ENCODE data around the gene ZBTB12.
"Not testable (repeated sequence)": the region's sequence is repeated elsewhere in the genome, so short reads cannot be mapped to it uniquely, and the experiment has no call there.

The ZBTB12 gene

DNA sequence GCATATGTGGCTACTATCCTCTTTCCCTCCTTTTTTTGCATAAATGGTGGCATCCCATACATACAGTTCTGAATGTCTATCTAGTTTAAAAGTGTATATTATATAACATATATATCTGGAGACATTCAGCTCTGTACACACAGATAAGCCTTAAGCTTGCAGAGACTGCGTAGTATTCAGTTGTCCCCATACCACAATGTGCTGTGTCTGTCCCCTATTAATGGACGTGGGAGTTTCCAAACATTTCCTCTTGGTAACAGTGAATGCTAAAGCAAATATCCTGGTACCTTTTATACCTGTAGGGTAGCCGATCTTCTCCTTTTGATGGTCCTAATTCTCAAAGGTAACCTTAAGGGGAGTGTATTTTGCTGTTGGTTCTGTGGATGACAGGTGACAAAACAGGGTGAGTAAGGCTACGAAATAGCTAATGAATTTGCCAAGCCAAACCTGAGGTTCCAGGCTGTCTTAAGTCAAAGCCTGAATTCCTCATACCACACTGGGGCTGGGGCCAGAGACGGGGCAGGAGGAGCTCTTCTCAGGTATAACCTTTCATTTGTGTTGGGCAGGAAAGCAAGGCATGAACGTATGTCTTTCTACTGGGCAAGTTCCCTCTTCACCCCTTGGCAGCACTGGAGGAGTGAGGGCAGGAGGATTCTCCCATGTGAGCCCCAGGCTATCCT lies 17.9 kb upstream of the ZBTB12 start:
- no peak for DNase-seq

- no peak for DNase-seq
Measured at GRCh38 chr6:31918069-31918720, 16.3 kb upstream of the ZBTB12 start.

- DNase-seq, result no peak
Measured at GRCh38 chr6:31915756-31916155, 13.9 kb upstream of the ZBTB12 start.

- DNase-seq, result no peak
Measured at GRCh38 chr6:31915351-31915750, 13.5 kb upstream of the ZBTB12 start.

DNA sequence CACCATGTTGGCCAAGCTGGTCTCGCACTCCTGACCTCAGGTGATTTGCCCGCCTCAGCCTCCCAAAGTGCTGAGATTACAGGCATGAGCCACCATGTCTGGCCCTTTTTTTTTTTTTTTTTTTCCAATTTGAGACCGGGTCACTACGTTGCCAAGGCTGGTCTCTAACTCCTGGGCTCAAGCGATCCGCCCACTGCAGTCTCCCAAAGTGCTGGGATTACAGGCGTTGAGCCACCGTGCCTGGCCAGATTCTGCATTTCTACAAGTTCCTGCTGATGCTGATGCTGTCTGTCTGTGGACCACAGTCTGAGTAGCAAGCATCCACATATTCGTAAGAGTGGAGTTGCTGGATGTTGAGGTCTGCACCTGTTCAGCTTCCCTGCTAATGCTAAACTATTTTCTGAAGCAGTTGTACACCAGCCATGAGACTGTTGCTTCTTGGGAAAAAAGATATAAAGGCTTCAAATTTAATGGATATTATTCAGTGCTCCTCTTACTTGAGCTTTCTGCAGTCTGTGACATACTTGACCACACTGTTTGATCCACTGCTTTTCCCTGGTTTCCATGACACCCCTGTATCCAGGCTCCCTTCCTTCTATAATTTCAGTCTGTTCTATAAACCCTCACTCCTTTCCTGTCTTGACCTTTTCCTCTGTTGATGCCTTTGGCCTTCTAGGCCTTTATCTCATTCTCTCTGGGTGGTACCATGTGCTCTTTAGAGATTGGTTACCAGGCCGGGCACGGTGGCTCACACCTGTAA lies 10.1 kb upstream of the ZBTB12 start:
- no peak for DNase-seq

- DNase-seq, result not testable (repeated sequence)
Measured at GRCh38 chr6:31909298-31909697, 7.4 kb upstream of the ZBTB12 start.

DNA sequence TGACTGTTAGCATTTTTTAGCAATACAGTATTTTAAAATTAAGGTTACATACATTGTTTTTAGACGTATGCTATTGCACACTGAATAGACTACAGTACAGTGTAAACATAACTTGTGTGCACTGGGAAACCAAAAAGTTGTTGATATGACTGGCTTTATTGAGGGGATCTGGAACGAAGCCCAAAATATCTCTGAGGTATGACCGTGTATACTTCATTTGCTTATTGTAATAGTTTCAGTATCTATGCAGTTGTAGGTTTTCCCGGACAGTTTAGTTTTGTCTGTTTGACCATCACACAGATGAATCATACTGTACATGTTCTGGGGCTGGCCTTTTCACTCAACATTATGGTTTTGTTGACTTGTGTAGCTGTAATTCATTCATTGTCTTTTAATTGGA lies 6.9 kb upstream of the ZBTB12 start:
- no peak for DNase-seq

DNA sequence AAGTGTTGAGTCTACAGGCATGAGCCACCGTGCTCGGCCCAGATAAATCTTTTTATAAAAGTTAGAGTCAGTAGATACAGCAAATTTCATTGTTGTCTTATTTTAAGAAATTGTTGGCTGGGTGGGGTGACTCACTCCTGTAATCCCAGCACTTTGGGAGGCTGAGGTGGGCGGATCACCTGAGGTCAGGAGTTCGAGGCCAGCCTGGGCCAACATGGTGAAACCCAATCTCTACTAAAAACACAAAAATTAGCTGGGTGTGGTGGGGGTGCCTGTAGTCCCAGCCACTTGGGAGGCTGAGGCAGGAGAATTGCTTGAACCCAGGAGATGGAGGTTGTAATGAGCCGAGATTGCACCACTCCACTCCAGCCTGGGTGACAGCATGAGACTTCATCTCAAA lies 6.4 kb upstream of the ZBTB12 start:
- DNase-seq, result not testable (repeated sequence)

DNA sequence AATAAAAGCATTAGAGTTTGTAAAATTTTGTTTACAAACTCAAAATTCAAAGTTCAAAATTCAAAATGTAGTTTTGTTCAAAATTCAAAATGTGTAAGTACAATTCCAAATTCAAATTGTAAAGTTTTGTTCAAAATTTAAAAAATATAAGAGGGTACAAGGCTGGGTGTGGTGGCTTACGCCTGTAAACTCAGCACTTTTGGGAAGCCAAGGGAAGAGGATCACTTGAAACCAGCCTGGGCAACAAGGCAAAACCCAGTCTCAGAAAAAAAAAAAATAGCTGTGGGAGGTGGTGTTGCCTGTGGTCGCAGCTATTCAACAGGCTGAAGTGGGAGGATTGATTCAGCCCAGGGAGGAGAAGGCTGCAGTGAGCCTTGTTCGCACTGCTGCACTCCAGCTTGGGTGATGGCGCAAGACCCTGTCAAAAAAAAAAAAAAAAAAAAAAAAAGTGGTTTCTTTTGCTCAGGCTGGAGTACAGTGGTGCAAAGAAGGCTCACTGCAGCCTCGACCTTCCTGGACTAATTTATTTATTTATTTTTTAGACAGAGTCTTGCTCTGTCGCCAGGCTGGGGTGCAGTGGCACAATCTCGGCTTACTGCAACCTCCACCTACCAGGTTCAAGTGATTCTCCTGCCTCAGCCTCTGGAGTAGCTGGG lies 5.4 kb upstream of the ZBTB12 start:
- DNase-seq, result no peak

DNA sequence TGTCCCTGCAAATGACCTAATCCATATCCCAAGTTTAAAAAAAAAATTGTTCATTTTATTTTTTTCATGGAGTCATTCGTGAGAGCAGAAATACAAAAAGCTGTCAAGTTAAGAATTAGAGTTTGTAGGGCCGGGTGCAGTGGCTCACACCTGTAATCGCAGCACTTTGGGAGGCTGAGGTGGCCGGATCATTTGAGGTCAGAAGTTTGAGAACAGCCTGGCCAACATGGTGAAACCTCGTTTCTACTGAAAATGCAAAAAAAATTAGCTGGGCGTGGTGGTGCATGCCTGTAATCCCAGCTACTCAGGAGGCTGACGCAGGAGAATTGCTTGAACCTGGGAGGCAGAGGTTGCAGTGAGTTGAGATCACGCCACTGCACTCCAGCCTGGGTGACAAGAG lies 4.8 kb upstream of the ZBTB12 start:
- DNase-seq, result not testable (repeated sequence)

- DNase-seq, result no peak
Measured at GRCh38 chr6:31906122-31906521, 4.2 kb upstream of the ZBTB12 start.

GRCh38 chr6:31905041-31905440 lies 3.2 kb upstream of the ZBTB12 start:
- no peak for DNase-seq

GRCh38 chr6:31903957-31904356 lies 2.1 kb upstream of the ZBTB12 start:
- DNase-seq, result no peak

- DNase-seq, result peak; percentile 74
Measured at GRCh38 chr6:31901415-31901952, 402 bp downstream of the ZBTB12 start.

- DNase-seq, result no peak
Measured at GRCh38 chr6:31900917-31901414, 920 bp downstream of the ZBTB12 start.

DNA sequence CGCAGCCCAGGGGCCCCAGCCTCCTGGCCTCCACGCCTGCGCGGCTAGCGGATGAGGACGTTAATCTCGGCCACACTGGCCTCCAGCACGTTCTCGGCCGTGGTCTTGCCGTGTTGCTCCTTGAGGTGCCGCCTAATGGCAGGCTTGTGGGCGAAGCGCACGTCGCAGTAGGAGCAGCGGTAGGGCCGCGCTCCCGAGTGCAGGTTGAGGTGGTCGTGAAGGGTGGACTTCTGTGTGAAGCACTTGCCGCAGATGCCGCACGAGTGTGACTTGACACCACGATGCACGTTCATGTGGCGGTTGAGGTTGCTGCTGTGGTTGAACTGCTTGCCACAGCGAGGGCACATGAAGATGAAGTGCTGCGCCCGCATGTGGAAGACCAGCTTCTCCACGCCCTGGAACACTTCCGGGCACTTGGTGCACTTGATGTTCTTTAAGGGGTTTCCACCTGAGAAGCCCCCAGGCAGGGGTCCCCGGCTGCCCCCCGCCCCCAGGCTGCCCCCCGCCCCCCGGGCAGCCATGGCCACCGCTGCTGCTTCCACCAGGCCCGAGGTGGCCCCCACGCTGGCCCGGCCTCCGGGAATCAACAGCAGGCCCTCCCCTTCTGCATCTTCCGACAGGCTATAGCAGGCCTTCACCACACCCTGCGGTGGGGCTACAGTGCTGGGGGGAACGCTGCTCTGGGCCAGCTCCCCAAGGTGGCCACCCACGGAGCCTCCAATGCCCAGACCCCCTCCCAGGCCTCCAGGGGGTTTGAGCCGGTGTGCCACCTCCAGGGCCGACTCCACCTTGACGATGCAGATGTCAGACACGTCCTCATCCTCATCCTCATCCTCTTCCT lies 1.8 kb downstream of the ZBTB12 start:
- no peak for DNase-seq

GRCh38 chr6:31899215-31899614 lies 2.7 kb downstream of the ZBTB12 start:
- no peak for DNase-seq

GRCh38 chr6:31898383-31899011 lies 3.4 kb downstream of the ZBTB12 start:
- no peak for DNase-seq

DNA sequence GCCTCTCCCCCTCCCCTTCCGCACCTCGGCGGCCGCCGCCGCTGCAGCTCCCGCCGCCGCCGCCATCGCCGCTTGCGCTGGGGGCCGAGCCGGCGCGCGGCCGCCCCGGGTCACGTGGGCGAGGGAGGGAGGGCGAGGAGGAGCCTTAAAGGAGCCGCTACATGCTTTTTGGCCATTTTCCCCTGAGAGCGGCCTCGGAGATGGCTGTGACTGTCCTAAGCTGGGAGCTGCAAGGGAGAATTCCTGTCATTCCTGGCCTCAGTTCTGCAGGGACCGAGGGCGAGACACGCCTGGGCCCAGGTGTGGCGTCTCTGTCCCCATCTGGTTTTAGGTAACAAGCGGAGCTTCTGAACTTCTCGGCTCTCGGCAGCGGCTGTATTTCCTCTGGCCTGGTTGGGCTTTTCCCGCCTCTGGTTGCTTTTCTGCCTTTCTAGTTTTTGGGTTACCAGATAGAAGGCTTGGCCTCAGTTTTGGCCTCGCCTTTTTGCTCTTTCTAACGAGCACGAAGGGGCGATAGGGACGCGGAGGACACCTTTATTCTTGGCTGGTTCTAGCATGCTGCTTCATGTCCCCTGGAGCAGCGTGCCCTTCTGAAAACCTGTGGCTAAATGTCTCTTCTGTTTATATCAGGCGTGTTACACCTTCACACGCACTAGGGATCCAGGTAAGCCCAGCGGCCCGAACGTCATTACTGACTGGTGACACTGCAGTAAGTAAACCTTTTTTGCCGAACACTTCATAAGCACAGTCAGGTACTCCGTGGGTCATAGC lies 4.1 kb downstream of the ZBTB12 start, which contains the start of gene EHMT2:
EHMT2 (minus strand) TSS at position 87 of the 771 bp plus-strand sequence; CDS start at position 66, 21 bp downstream.
- peak; percentile 91 for DNase-seq

DNA sequence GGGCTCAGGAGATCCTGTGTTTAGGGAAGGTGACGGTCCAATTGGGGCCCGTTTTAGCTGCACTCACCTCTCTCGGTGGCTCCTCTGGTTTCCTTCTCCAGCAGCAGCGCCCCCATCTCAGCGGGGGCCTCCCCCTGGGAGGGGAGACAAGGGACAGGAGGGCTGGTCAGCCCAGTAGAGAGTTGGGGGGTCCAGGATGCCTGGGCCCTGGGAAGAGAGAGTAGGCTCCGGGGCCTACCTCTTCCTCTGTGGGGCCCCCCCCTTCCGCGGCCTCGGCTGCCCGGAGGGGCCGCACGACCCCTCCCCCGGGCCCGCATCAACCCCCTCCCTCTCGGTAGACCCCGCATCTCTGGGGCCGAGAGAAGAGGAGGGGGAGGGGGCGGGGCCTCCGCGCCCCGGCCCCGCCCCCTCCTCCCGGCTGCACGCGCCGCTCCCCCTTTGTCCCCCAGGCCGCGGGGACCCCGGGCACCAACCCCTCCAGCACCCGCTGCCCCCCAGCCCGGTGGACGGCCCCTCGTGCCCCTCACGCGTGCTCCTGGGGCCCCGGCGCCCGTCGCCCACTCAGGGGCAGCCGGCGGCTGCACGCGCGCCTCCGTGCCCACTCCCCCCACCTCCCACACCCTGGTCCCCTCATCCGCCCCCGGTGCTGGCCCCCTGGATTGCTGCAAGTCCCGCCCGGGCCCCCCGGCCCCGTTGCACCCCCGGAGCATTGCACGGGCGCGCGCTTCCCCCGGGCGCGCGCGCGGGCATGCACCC lies 4.9 kb downstream of the ZBTB12 start:
- no peak for DNase-seq
